Choroid plexus epithelial cell (primary cell): ENCODE data around the gene NHS.

Source experiments
- DNase-seq: peaks from one replicate; pipeline ENCODE4 v3.0.0-alpha.2; 2010; ENCODE audit warnings: low read depth
- H3K4me3 ChIP-seq: 2 replicates; pipeline ENCODE4 v1.5.1; 2011; ENCODE audit warnings: low read depth, mild to moderate bottlenecking, control low read depth, low read length, moderate library complexity
- TF ChIP-seq, protein P1 (sequence below): conservative IDR thresholded peaks from 2 replicates; pipeline ENCODE4 v1.5.1; 2011; ENCODE audit warnings: low read depth, mild to moderate bottlenecking, control low read depth, inconsistent platforms, low read length, moderate library complexity

Gene NHS

DNA sequence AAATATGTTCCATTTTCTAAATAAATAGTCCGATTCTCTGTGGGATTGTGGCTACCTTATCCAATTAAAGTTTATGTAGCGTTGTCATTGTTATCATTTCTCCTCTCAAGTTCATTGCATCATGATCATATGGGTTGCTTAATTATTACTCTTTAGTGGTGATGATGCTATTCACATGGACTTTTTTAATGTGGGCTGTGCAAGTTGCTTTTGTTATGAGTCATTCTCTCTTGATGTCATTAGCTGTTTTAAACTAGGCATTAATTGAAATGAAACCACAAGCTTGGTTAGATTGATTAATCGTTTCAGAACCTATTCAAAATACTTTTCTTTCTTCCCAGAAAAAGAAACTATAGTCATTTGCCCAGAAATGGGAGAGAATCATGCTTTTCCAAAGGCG is 38.2 kb downstream of the NHS start:
- no peak overlapping the region for H3K4me3 ChIP-seq
- TF ChIP-seq, protein P1, sequence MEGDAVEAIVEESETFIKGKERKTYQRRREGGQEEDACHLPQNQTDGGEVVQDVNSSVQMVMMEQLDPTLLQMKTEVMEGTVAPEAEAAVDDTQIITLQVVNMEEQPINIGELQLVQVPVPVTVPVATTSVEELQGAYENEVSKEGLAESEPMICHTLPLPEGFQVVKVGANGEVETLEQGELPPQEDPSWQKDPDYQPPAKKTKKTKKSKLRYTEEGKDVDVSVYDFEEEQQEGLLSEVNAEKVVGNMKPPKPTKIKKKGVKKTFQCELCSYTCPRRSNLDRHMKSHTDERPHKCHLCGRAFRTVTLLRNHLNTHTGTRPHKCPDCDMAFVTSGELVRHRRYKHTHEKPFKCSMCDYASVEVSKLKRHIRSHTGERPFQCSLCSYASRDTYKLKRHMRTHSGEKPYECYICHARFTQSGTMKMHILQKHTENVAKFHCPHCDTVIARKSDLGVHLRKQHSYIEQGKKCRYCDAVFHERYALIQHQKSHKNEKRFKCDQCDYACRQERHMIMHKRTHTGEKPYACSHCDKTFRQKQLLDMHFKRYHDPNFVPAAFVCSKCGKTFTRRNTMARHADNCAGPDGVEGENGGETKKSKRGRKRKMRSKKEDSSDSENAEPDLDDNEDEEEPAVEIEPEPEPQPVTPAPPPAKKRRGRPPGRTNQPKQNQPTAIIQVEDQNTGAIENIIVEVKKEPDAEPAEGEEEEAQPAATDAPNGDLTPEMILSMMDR = no peak
- DNase-seq = peak; percentile 68

GRCh38 chrX:17414027-17414658 is 39.1 kb downstream of the NHS start:
- TF ChIP-seq, protein P1 = no peak
- no peak overlapping the region for H3K4me3 ChIP-seq
- DNase-seq = no peak

DNA sequence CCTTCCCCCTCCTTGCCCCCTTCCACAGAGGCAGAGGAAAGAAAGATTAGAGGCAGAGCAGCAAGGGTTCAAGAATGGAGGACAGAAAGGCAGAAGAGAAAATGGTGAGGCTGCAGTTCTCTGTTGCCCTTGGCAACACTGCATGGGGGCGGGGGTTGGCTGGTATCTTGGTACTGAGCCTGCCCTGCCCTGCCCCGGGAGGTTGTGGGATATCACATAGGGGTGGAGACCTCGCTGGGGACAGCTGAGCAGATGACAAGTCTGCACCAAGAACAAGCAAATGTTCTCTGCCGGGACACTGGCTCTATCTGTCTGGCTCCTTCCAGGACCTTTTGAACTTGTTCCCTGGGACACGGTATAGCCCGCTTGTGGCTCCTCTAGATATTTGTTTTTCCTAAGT is 39.8 kb downstream of the NHS start:
- H3K4me3 ChIP-seq = no peak overlapping the region
- TF ChIP-seq, protein P1 = no peak
- no peak for DNase-seq

DNA sequence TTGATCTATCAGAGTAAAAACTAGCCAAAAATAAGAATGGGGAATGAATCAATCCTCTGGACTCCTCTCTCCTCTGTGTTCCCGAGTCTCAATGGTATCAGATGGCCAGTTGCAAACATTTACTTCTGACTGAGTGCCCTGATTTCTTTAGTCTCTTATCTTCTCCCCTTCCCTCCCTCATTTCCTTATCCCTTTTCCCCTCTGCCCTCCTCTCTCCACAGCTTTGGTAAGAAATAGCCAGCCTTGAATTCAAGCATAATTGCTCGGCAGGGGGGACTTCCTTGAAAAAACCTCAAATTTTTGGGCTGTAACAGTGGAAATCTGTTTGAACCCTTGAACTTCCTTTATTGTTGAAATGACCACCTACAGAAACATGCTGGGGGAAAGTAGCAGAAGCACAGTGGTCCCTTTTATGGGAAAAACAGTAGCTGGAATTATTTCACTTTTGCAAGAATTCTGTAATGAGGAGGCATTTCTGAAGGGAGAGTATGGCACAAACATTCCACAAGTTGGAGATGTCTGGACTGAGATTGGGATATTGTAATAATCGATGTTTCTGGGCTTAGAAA is 40.3 kb downstream of the NHS start:
- TF ChIP-seq, protein P1 = no peak
- H3K4me3 ChIP-seq = no peak overlapping the region

GRCh38 chrX:17417372-17417771 is 42.4 kb downstream of the NHS start:
- no peak overlapping the region for H3K4me3 ChIP-seq
- TF ChIP-seq, protein P1 = no peak
- DNase-seq = no peak

More for the DNA sequence above, 40.3 kb downstream of the NHS start:
- no peak for DNase-seq

GRCh38 chrX:17425136-17425535 is 50.1 kb downstream of the NHS start:
- H3K4me3 ChIP-seq = no peak overlapping the region
- TF ChIP-seq, protein P1 = no peak
- DNase-seq = no peak

DNA sequence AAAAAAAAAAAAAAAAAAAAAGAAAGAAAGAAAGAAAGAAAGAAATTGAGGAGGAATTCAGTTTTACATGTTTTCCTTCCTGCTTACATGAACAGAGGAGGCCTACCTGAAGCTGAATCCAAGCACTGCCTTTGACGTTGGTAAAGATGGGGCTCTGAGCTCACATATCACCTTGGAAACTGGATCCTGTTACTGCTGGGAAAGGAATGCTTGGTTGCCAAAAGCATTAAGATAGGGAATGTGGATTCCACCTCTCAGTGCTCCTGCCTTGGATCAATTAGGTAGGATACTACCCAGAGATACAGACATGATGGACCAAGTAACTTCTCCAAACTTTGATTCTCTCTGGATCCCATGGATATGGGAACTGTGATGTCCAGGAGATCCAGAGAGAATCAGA is 50.6 kb downstream of the NHS start:
- TF ChIP-seq, protein P1 = no peak
- no peak for DNase-seq
- H3K4me3 ChIP-seq = no peak overlapping the region
